ENCODE results near the gene RC3H1. TPM values are rescaled to one million over a fixed set of nuclear protein-coding genes. Genes with fewer than 3 reads are reported as not detected.

RC3H1 gene
- total and polyA plus RNA-seq, 9 of the 15 experiments (the other 6 are each of a cell fraction or from before 2014, with no cell fraction given) = 2.4 to 31.7 (median 12.4) TPM

GRCh38 chr1:174022080-174022975 lies at the start of gene RC3H1 (continued):
- TF ChIP-seq, protein P1, sequence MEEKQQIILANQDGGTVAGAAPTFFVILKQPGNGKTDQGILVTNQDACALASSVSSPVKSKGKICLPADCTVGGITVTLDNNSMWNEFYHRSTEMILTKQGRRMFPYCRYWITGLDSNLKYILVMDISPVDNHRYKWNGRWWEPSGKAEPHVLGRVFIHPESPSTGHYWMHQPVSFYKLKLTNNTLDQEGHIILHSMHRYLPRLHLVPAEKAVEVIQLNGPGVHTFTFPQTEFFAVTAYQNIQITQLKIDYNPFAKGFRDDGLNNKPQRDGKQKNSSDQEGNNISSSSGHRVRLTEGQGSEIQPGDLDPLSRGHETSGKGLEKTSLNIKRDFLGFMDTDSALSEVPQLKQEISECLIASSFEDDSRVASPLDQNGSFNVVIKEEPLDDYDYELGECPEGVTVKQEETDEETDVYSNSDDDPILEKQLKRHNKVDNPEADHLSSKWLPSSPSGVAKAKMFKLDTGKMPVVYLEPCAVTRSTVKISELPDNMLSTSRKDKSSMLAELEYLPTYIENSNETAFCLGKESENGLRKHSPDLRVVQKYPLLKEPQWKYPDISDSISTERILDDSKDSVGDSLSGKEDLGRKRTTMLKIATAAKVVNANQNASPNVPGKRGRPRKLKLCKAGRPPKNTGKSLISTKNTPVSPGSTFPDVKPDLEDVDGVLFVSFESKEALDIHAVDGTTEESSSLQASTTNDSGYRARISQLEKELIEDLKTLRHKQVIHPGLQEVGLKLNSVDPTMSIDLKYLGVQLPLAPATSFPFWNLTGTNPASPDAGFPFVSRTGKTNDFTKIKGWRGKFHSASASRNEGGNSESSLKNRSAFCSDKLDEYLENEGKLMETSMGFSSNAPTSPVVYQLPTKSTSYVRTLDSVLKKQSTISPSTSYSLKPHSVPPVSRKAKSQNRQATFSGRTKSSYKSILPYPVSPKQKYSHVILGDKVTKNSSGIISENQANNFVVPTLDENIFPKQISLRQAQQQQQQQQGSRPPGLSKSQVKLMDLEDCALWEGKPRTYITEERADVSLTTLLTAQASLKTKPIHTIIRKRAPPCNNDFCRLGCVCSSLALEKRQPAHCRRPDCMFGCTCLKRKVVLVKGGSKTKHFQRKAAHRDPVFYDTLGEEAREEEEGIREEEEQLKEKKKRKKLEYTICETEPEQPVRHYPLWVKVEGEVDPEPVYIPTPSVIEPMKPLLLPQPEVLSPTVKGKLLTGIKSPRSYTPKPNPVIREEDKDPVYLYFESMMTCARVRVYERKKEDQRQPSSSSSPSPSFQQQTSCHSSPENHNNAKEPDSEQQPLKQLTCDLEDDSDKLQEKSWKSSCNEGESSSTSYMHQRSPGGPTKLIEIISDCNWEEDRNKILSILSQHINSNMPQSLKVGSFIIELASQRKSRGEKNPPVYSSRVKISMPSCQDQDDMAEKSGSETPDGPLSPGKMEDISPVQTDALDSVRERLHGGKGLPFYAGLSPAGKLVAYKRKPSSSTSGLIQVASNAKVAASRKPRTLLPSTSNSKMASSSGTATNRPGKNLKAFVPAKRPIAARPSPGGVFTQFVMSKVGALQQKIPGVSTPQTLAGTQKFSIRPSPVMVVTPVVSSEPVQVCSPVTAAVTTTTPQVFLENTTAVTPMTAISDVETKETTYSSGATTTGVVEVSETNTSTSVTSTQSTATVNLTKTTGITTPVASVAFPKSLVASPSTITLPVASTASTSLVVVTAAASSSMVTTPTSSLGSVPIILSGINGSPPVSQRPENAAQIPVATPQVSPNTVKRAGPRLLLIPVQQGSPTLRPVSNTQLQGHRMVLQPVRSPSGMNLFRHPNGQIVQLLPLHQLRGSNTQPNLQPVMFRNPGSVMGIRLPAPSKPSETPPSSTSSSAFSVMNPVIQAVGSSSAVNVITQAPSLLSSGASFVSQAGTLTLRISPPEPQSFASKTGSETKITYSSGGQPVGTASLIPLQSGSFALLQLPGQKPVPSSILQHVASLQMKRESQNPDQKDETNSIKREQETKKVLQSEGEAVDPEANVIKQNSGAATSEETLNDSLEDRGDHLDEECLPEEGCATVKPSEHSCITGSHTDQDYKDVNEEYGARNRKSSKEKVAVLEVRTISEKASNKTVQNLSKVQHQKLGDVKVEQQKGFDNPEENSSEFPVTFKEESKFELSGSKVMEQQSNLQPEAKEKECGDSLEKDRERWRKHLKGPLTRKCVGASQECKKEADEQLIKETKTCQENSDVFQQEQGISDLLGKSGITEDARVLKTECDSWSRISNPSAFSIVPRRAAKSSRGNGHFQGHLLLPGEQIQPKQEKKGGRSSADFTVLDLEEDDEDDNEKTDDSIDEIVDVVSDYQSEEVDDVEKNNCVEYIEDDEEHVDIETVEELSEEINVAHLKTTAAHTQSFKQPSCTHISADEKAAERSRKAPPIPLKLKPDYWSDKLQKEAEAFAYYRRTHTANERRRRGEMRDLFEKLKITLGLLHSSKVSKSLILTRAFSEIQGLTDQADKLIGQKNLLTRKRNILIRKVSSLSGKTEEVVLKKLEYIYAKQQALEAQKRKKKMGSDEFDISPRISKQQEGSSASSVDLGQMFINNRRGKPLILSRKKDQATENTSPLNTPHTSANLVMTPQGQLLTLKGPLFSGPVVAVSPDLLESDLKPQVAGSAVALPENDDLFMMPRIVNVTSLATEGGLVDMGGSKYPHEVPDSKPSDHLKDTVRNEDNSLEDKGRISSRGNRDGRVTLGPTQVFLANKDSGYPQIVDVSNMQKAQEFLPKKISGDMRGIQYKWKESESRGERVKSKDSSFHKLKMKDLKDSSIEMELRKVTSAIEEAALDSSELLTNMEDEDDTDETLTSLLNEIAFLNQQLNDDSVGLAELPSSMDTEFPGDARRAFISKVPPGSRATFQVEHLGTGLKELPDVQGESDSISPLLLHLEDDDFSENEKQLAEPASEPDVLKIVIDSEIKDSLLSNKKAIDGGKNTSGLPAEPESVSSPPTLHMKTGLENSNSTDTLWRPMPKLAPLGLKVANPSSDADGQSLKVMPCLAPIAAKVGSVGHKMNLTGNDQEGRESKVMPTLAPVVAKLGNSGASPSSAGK (IDR thresholded peaks at IDR 0.05) = peak; percentile 60
- TF ChIP-seq JUN (IDR thresholded peaks at IDR 0.05; ENCODE audit: borderline replicate concordance, low read depth, low read length) (peak; percentile 69), JUN (CRISPR knock-in tag; IDR thresholded peaks at IDR 0.05; ENCODE audit: borderline replicate concordance) (no peak; the same call in 1 of the 2 replicates), GMEB1 (CRISPR knock-in tag; IDR thresholded peaks at IDR 0.05) (no peak), RCOR1 (IDR thresholded peaks at IDR 0.05; ENCODE audit: borderline replicate concordance in 1 of 2, low read depth in 2 of 2, low read length in 2 of 2) (no peak; a peak in 1 of 4 replicates), GABPB1 (CRISPR knock-in tag; IDR thresholded peaks at IDR 0.05) (no peak; the same call in 1 of the 2 replicates)
- TF ChIP-seq, protein P2, sequence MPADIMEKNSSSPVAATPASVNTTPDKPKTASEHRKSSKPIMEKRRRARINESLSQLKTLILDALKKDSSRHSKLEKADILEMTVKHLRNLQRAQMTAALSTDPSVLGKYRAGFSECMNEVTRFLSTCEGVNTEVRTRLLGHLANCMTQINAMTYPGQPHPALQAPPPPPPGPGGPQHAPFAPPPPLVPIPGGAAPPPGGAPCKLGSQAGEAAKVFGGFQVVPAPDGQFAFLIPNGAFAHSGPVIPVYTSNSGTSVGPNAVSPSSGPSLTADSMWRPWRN (IDR thresholded peaks at IDR 0.05; ENCODE audit: low read depth) = no peak
- TF ChIP-seq, protein P3, sequence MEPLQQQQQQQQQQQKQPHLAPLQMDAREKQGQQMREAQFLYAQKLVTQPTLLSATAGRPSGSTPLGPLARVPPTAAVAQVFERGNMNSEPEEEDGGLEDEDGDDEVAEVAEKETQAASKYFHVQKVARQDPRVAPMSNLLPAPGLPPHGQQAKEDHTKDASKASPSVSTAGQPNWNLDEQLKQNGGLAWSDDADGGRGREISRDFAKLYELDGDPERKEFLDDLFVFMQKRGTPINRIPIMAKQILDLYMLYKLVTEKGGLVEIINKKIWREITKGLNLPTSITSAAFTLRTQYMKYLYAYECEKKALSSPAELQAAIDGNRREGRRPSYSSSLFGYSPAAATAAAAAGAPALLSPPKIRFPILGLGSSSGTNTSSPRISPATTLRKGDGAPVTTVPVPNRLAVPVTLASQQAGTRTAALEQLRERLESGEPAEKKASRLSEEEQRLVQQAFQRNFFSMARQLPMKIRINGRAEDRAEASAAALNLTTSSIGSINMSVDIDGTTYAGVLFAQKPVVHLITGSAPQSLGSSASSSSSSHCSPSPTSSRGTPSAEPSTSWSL (CRISPR knock-in tag; IDR thresholded peaks at IDR 0.05; ENCODE audit: borderline replicate concordance) = 0 out of 2 replicates have a peak, but pooled peaks have one; percentile 16

All from K562 (cell line).